ENCODE measurements around the gene ASCC3. TPM values are rescaled to one million over a fixed set of nuclear protein-coding genes. Genes with fewer than 3 reads are reported as not detected.

The ASCC3 gene
- total and polyA plus RNA-seq, 2 experiments from 2014 or later: 49.1 to 60.2 TPM

- Histone ChIP-seq H3K27ac (no peak overlapping the region), H4K20me1 (ENCODE audit: insufficient read depth) (no peaks in the 10 kb centered on the region), H3K9me2 (ENCODE audit: insufficient read depth) (no peaks in the 10 kb centered on the region), H3K4me3 (no peak overlapping the region), H3F3A (ENCODE audit: insufficient read depth) (no peaks in the 10 kb centered on the region), H3K36me3 (ENCODE audit: low read depth) (no peaks in the 10 kb centered on the region), H3K4me1 (ENCODE audit: insufficient read depth) (no peaks in the 10 kb centered on the region), H3K9me3 (ENCODE audit: low read depth) (no peaks in the 10 kb centered on the region), H3K79me2 (ENCODE audit: insufficient read depth) (no peaks in the 10 kb centered on the region), H3K4me2 (ENCODE audit: unreplicated experiment) (no peak overlapping the region), H2AFZ (no peak overlapping the region), H3K27me3 (replicated peaks; ENCODE audit: insufficient read depth) (no peaks in the 10 kb centered on the region), H3K9ac (no peak overlapping the region)
- 42 to 43% methylated on average over 3 of the region's 3 CpGs for WGBS, 2 experiments (ENCODE audit: low coverage in 1 of 2, low lambda C conversion rate in 2 of 2, missing lambda C conversion rate in 2 of 2)
- DNase-seq: no peak
- in situ Hi-C loops (cut with MboI): no loop called here
- no peak for TF ChIP-seq EZH2phosphoT487 (IDR thresholded peaks at IDR 0.05; ENCODE audit: insufficient read depth, low read depth)
- TF ChIP-seq EZH2 (IDR thresholded peaks at IDR 0.05; ENCODE audit: insufficient read depth, poor library complexity, severe bottlenecking): no peak
These were observed 20.5 kb upstream of the ASCC3 start for GRCh38 chr6:100901582-100901981.

DNA sequence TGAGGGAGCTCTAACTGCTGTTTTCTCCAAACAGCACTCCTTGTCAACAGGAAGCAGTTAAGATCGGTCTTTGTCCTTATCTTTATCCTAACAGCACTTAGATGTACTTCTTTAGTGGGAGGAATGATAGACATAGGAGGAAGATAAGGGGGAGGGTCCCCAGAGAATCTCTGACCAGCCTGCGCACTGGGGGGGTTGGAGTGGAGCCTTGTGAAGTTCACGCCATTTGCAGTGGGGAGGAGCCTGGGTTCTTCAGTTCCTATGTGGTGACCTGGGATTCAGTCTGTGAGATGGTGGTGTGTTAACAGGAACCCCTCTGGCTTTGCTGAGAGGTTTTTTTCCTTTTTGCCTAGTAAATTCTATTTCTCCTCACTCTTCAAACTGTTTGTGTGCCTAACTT is 18.1 kb upstream of the ASCC3 start:
- in situ Hi-C loops (cut with MboI): no loop called here
- Histone ChIP-seq H3F3A (ENCODE audit: insufficient read depth) (no peaks in the 10 kb centered on the region), H3K4me3 (no peak overlapping the region), H3K9me3 (ENCODE audit: low read depth) (no peaks in the 10 kb centered on the region), H3K27ac (no peak overlapping the region), H3K9me2 (ENCODE audit: insufficient read depth) (no peaks in the 10 kb centered on the region), H3K79me2 (ENCODE audit: insufficient read depth) (no peaks in the 10 kb centered on the region), H2AFZ (no peak overlapping the region), H4K20me1 (ENCODE audit: insufficient read depth) (no peaks in the 10 kb centered on the region), H3K4me2 (ENCODE audit: unreplicated experiment) (no peak overlapping the region), H3K4me1 (ENCODE audit: insufficient read depth) (no peaks in the 10 kb centered on the region), H3K27me3 (replicated peaks; ENCODE audit: insufficient read depth) (no peaks in the 10 kb centered on the region), H3K36me3 (ENCODE audit: low read depth) (no peaks in the 10 kb centered on the region), H3K9ac (no peak overlapping the region)
- 54 to 59% methylated on average over 3 of the region's 3 CpGs for WGBS, 2 experiments (ENCODE audit: low coverage in 1 of 2, low lambda C conversion rate in 2 of 2, missing lambda C conversion rate in 2 of 2)
- TF ChIP-seq EZH2 (IDR thresholded peaks at IDR 0.05; ENCODE audit: insufficient read depth, poor library complexity, severe bottlenecking): no peak
- no peak for DNase-seq

DNA sequence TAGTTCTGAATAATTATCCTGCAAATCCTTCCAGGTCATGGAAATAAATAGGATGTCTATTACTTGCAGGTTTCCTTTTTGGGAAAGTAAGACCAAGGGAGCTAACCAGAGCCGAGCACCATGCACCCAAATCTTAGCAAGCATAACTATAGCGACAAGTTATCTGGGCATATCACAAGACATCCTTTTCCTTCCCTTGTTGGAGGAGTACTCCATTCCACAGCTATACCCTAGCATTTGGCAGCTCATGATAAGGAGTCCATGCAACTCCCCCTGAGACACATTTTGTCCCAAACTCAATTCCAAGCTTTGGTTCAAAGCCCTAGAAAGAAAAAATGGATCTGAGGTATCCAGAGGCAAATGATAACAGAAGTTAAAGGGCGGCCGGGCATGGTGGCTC is 16.5 kb upstream of the ASCC3 start:
- no peak for DNase-seq
- Histone ChIP-seq H3K4me3 (no peak overlapping the region), H3K4me2 (ENCODE audit: unreplicated experiment) (no peak overlapping the region), H4K20me1 (ENCODE audit: insufficient read depth) (no peaks in the 10 kb centered on the region), H3K9me3 (ENCODE audit: low read depth) (no peaks in the 10 kb centered on the region), H3K79me2 (ENCODE audit: insufficient read depth) (no peaks in the 10 kb centered on the region), H2AFZ (no peak overlapping the region), H3K27ac (no peak overlapping the region), H3K36me3 (ENCODE audit: low read depth) (no peaks in the 10 kb centered on the region), H3K9me2 (ENCODE audit: insufficient read depth) (no peaks in the 10 kb centered on the region), H3F3A (ENCODE audit: insufficient read depth) (no peaks in the 10 kb centered on the region), H3K4me1 (ENCODE audit: insufficient read depth) (no peaks in the 10 kb centered on the region), H3K9ac (no peak overlapping the region), H3K27me3 (replicated peaks; ENCODE audit: insufficient read depth) (no peaks in the 10 kb centered on the region)
- TF ChIP-seq EZH2 (IDR thresholded peaks at IDR 0.05; ENCODE audit: insufficient read depth, poor library complexity, severe bottlenecking) (no peak), EZH2phosphoT487 (IDR thresholded peaks at IDR 0.05; ENCODE audit: insufficient read depth, low read depth) (no peak)
- in situ Hi-C loops (cut with MboI): no loop called here
- 75 to 86% methylated on average over 4 of the region's 4 CpGs for WGBS, 2 experiments (ENCODE audit: low coverage in 1 of 2, low lambda C conversion rate in 2 of 2, missing lambda C conversion rate in 2 of 2)

DNA sequence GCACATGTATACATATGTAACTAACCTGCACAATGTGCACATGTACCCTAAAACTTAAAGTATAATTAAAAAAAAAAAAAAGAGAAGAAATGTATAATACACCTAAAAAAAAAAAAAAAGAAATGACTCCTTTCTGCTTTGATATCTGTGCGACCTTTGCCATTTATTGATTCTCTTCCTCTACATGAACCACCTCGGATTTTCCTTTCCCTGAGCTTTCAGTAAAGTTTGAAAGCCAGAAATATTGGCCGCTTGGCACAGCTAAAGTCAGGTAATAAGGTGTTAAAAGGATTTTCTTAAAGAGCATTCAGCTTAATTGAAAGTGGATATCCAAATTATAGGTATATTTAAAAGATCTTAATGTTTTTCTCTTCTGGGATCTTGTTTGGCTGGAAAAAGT is 12.6 kb upstream of the ASCC3 start:
- H3K4me1 ChIP-seq (ENCODE audit: insufficient read depth): no peaks in the 10 kb centered on the region
- 67 to 74% methylated on average over 3 of the region's 3 CpGs for WGBS, 2 experiments (ENCODE audit: low coverage in 1 of 2, low lambda C conversion rate in 2 of 2, missing lambda C conversion rate in 2 of 2)
- no peak overlapping the region for H3K4me2 ChIP-seq (ENCODE audit: unreplicated experiment)
- H3K36me3 ChIP-seq (ENCODE audit: low read depth): no peaks in the 10 kb centered on the region
- no peak overlapping the region for H3K27ac ChIP-seq
- H3F3A ChIP-seq (ENCODE audit: insufficient read depth): no peaks in the 10 kb centered on the region
- TF ChIP-seq EZH2 (IDR thresholded peaks at IDR 0.05; ENCODE audit: insufficient read depth, poor library complexity, severe bottlenecking): no peak
- TF ChIP-seq EZH2phosphoT487 (IDR thresholded peaks at IDR 0.05; ENCODE audit: insufficient read depth, low read depth): no peak
- no peak overlapping the region for H3K4me3 ChIP-seq
- H3K9ac ChIP-seq: no peak overlapping the region
- no peaks in the 10 kb centered on the region for H4K20me1 ChIP-seq (ENCODE audit: insufficient read depth)
- no peaks in the 10 kb centered on the region for H3K79me2 ChIP-seq (ENCODE audit: insufficient read depth)
- no peaks in the 10 kb centered on the region for H3K9me3 ChIP-seq (ENCODE audit: low read depth)
- H3K27me3 ChIP-seq (replicated peaks; ENCODE audit: insufficient read depth): no peaks in the 10 kb centered on the region
- in situ Hi-C loops (cut with MboI): no loop called here
- DNase-seq: no peak
- H2AFZ ChIP-seq: no peak overlapping the region
- H3K9me2 ChIP-seq (ENCODE audit: insufficient read depth): no peaks in the 10 kb centered on the region

GRCh38 chr6:100892693-100893092 is 11.6 kb upstream of the ASCC3 start:
- TF ChIP-seq EZH2 (IDR thresholded peaks at IDR 0.05; ENCODE audit: insufficient read depth, poor library complexity, severe bottlenecking) (no peak), EZH2phosphoT487 (IDR thresholded peaks at IDR 0.05; ENCODE audit: insufficient read depth, low read depth) (no peak)
- no peaks in the 10 kb centered on the region for H3K9me2 ChIP-seq (ENCODE audit: insufficient read depth)
- no peaks in the 10 kb centered on the region for H3K36me3 ChIP-seq (ENCODE audit: low read depth)
- no peak overlapping the region for H3K9ac ChIP-seq
- no peaks in the 10 kb centered on the region for H3K79me2 ChIP-seq (ENCODE audit: insufficient read depth)
- no peaks in the 10 kb centered on the region for H3K4me1 ChIP-seq (ENCODE audit: insufficient read depth)
- no peaks in the 10 kb centered on the region for H3K27me3 ChIP-seq (replicated peaks; ENCODE audit: insufficient read depth)
- H4K20me1 ChIP-seq (ENCODE audit: insufficient read depth): no peaks in the 10 kb centered on the region
- no peak overlapping the region for H3K4me2 ChIP-seq (ENCODE audit: unreplicated experiment)
- WGBS, 2 experiments (ENCODE audit: low coverage in 1 of 2, low lambda C conversion rate in 2 of 2, missing lambda C conversion rate in 2 of 2): 5 to 10% methylated on average over 3 of the region's 3 CpGs
- DNase-seq: no peak
- in situ Hi-C loops (cut with MboI): no loop called here
- no peaks in the 10 kb centered on the region for H3F3A ChIP-seq (ENCODE audit: insufficient read depth)
- H2AFZ ChIP-seq: no peak overlapping the region
- H3K4me3 ChIP-seq: no peak overlapping the region
- H3K27ac ChIP-seq: no peak overlapping the region
- no peaks in the 10 kb centered on the region for H3K9me3 ChIP-seq (ENCODE audit: low read depth)

Measured in GM23248 (cell line).